Measurements from ENCODE around the gene PTAFR. TPM values are rescaled to one million over a fixed set of nuclear protein-coding genes. Genes with fewer than 3 reads are reported as not detected.
A peak's percentile ranks its signal among the peaks of the same experiment; 100 is the strongest.

PTAFR gene, protein sequence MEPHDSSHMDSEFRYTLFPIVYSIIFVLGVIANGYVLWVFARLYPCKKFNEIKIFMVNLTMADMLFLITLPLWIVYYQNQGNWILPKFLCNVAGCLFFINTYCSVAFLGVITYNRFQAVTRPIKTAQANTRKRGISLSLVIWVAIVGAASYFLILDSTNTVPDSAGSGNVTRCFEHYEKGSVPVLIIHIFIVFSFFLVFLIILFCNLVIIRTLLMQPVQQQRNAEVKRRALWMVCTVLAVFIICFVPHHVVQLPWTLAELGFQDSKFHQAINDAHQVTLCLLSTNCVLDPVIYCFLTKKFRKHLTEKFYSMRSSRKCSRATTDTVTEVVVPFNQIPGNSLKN
- 1 to 10 TPM; 2.1 to 2.8 (median 2.7) TPM for polyA plus RNA-seq (ENCODE audit: insufficient read depth in 1 of 5, insufficient read length in 5 of 5, low replicate concordance in 1 of 5)
- long read RNA-seq, donor 1, full-length matches to known transcripts: 1 of 1 reads
- long read RNA-seq, donor 1, partial matches to known transcripts: 0 of 1 reads
- long read RNA-seq, donor 1, other reads (novel, unspliced or antisense): 0 of 1 reads
- long read RNA-seq, donor 2, full-length matches to known transcripts: 1 of 1 reads
- long read RNA-seq, donor 2, partial matches to known transcripts: 0 of 1 reads
- long read RNA-seq, donor 2, other reads (novel, unspliced or antisense): 0 of 1 reads
- long read RNA-seq, donor 3, full-length matches to known transcripts: 6 of 6 reads
- long read RNA-seq, donor 3, partial matches to known transcripts: 0 of 6 reads
- long read RNA-seq, donor 3, other reads (novel, unspliced or antisense): 0 of 6 reads
- long read RNA-seq, donor 4, full-length matches to known transcripts: 2 of 2 reads
- long read RNA-seq, donor 4, partial matches to known transcripts: 0 of 2 reads
- long read RNA-seq, donor 4, other reads (novel, unspliced or antisense): 0 of 2 reads
- long read RNA-seq, donor 5, full-length matches to known transcripts: 1 of 1 reads
- long read RNA-seq, donor 5, partial matches to known transcripts: 0 of 1 reads
- long read RNA-seq, donor 5, other reads (novel, unspliced or antisense): 0 of 1 reads
- long read RNA-seq, donor 6, full-length matches to known transcripts: 1 of 1 reads
- long read RNA-seq, donor 6, partial matches to known transcripts: 0 of 1 reads
- long read RNA-seq, donor 6, other reads (novel, unspliced or antisense): 0 of 1 reads
- long read RNA-seq, donor 7, partial matches to known transcripts: 0 of 1 reads
- long read RNA-seq, donor 7, other reads (novel, unspliced or antisense): 0 of 1 reads
- long read RNA-seq, donor 8: 0 reads

DNA sequence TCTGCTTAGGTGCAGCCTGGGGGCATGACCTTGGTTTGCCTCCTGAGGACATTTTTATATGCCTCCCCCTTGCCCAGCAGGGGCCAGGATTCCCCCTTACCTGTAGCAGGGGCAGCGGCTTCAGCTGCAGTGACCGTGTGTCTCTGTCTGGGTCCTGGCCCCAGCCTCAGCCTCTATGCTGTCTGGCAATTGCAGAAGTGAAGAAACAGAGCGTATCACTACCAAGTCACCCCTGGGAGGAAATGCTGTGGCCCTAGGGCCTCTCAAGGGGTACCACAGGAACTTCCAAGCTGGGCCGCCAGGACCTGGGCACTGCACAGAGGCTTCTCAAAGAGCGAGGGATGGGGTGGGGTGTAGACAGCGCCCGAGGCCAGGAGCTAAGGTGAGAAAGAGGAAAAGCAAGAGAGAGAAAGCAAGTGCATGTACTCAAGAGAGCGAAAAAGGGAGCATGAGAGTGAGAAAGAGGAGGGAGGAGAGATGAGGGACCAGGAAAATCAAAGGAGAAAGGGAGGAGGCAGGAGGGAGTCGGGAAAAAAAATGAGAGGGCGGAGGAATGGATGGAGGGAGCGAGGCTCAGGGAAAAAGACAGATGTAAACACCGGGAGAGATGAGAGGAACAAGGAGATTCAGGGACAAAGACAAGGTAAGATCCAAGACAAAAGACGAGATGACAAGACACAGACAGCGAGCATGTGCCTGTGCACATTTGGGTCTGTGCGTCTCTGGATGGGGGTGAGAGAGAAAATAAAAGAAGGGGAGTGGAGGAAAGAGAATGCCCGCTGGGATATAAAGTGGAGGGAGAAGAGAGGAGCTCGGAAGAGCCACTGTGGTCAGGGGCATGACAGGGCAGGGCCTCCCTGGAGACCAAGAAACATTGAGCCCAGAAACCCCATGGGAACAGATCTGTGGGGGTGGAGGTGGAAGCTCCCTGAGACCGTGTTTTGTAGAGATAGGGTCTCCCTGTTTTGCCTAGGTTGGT is at the start of gene PTAFR:
PTAFR (minus strand) TSS at position 199 of the 979 bp plus-strand sequence. CDS start 25,669 bp downstream, outside the sequence.
- no peak for DNase-seq

DNA sequence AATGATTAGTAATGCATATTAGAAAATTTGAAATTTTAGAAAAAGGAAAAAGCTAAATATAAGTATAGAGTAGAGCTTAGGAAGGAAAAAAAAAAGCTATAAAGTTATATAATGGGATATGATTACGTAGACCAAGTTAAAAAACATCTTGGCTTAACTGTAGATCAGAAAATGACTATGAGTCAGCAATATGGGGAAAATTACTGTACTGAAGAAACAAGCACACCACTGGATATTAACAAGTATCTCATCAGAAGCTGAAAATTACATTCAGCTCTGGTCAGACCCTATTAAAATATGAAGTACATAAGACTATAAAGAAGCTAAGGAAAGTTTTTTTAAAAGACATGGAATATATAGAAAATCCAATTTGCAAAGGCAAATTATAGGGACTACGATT is 36.8 kb upstream of the PTAFR start:
- no peak for DNase-seq

DNA sequence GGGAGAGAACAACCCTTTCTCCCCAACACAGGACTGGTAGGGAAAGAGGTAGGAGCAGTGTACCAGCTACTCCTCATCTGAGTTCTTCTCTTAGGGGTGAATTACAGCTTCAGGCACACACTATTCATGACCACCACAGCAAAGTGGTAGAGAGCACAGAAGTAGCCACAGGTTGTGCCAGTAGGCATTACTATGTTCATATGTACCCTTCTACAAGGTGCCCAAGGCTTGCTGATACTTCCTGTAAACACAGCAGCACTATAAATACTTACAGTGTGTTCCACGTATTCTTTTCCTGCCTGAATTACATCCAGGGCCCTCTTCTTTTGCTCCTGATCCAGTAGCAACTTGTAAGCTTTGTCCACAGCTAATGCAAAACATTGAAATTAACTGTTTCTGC is 33.2 kb upstream of the PTAFR start:
- no peak for DNase-seq

DNA sequence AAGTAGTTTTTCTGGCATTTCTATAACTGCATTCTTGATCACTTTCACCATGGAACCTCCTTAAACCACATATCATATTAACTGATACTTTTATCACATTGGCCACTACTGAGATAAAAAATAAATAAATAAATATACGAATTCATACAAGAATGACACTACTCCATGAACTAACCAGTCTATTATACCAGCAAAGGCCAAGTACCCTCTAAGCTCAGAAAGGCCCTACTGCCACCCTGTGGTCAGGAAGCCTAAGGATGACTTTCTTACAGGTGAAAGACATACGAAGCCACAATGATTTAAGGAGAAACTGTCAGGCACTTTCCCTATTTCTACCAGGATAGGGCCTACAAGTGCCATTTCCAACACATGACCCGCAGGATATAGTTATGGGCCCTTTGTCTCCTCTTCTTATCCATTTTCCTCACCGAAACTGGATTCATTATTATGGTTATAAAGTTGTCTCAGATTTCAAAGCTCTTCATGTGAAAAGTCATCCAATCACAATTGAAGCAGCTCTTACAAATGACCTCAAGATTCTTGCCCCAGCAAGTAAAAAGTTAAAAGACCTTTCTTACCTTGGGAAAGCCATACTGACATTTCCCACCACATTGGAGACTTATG is 32.4 kb upstream of the PTAFR start:
- DNase-seq: peak; percentile 14 to 24

DNA sequence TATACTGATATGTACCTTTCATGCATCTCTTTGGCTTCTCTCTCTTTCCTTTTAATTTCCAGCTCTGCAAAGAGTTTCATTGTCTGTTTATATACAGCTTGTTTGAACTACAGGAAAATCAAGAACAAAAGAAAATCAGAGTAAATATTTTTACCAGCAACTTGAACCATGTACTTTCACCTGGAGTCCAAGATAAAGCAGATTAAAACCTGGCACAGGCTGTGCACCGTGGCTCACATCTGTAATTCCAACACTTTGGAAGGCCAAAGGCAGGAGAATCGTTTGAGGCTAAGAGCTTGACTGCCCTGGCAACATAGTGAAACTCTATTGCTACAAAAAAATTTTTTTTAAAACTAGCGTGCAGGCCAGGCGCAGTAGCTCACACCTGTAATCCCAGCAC is 28.8 kb upstream of the PTAFR start:
- no peak for DNase-seq

DNA sequence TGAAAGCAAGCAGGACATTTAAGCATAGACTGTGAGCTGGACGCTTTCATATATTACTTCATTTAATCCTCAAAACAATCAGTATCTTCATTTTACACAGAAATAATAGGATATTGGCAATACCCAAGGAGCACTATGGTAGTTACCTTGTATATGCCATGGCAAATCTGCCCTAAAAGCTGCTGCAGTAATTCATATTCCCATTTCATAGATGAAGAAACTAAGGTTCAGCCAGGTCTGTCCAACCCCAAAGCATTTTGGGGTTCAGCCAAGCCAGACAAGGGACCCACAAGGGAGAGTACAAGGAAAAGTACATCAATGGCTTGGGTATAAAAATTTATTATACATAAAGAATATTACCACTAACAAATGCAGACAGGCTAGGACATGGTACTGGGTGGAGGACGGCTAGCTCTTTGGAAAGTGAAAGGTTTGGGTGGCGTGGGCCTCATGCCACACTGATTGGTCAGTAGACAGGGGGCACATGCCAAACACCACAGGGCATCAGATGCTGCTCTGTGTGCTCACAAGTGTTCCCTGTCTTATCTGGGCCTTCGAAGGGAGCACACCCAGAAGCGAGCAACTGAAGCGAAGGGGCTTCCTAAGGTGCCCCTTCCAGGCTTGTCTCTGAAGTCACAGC is 23.9 kb upstream of the PTAFR start:
- no peak for DNase-seq

DNA sequence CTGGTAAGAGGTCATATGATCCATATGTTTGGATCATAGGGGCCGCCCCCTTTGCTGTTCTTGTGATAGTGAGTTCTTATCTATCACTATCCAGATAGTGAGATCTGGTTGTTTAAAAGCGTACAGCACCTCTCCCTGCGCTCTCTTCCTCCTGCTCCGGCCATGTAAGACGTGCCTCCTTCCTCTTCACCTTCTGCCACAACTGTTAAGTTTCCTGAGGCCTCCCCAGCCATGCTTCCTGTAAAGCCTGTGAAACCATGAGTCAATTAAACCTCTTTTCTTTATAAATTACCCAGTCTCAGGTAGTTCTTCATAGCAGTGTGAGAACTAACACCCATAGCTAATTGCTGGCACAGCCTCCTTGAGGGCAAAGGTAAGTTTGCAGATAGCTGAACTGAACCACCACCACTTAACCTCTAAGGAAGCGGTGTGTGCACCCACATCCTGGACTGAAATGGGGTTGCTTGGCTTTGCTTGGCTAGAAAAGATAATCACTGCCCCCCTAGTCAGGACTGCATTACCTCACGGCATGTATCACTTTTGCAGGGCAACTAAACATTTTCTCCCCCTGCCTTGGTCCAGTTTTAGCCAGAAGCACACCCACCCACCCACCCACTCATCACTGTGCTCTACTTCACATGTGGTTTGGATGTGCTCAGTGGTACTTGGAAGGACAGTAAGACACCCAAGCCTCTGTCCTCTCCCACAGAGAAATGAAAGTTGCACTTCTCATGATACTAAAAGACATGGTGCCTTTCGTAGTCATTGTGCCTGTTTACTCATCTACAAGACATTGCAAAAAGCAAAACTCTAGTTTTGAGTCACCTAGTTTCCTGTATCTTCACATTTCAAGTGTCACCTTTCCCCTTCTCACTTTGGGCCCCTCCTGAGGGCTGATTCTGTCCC is 23.1 kb upstream of the PTAFR start:
- no peak for DNase-seq

DNA sequence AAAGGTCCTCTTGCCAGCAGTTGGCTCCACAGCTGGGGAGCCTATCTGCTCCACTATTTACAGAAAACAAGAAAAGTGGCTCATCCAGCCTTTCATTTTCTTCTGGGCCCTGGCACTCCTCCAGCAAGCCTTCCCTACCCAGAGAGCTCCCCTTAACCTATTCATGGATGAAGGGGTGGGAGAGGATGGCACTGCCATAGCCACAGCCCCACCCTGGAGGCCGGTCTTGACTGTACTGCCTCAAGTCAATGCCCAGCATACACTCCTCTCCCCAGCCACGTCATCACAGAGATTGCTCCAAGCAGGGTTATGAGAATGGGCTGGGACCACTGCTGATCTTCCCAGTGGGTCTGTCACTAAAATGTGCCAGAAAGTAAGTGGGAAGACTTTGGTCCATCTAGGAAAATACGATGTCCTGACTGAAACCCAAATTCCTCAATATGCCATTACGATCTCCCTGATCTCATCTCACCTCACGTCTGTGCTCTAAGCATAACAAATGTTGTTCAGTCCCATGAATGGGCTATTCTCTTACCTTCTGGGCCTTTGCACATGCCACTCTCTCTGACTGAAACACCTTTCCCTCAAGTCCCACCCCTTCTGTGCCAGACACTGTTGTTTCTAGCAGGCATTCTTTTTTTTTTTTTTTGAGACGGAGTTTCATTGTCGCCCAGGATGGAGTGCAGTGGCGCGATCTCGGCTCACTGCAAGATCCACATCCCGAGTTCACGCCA is 21.4 kb upstream of the PTAFR start:
- no peak for DNase-seq

DNA sequence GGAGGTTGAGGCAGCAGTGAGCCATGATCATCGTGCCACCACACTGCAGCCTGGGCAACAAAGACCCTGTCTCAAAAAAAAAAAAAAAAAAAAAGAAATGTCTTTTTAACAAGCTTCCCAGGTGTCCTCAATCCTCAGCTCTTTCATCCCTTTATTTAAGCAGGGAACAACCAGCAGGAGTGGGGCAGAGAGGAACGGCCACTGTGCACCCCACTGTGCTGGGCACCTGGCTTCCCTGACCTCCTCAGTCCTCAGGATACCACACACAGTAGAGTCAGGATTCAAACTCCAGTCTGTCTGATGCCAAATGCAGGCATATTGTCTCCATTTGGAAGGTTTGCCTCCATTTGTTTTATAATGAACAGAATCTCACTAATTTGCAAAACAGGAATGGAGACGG is 19.8 kb upstream of the PTAFR start:
- no peak for DNase-seq

DNA sequence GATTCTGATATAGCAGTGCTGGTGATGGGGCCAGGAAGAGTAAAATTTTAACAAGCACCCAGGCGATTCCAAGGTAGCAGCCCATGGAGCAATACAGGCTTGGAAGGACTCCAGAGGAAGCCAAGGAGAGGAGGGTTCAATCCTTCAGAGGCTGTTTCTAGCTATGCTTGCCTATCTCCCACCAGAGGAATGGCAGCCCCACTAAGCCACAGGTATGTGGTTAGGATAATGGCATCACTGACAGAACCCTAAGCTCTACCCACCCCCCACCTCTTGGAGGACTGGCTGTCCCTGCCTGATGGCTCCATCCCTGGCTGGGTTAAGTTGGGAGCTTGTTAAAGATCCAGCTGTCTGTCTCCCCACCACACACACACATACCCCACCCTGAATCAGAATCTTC is 19.3 kb upstream of the PTAFR start:
- no peak for DNase-seq

DNA sequence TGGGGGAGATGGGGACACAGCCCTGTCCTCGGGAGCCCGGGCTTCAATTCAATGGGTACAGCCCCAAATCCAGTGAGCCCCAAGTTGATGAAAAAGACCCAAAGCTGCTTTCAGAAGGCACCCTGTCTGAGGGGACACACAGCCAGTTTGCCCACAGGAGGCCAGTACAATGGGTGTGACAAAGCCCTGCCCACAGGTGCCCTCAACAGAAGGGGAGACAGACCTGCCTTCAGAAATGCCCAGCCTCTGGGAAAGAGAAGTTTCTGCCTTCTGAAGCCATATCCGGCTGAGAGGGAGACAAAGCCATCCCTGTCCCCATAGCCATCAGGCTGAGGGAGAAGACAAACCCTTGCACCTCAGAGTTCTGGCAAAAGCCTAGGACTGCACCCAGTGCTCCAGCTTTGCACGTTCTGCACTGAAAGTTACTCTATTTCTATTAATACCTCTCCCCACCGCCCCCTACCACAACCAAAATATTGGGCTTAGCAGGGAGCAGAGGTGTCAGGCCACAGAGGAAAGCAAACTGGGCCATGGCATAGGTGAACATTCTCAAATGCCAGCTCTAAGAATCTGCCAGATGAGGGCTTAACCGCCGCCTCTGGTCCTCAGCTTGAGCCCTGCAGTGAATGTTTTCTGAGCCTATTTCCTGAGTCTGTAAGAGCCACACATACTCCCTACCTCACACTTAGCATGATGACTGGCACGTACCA is 18.0 kb upstream of the PTAFR start:
- no peak for DNase-seq

DNA sequence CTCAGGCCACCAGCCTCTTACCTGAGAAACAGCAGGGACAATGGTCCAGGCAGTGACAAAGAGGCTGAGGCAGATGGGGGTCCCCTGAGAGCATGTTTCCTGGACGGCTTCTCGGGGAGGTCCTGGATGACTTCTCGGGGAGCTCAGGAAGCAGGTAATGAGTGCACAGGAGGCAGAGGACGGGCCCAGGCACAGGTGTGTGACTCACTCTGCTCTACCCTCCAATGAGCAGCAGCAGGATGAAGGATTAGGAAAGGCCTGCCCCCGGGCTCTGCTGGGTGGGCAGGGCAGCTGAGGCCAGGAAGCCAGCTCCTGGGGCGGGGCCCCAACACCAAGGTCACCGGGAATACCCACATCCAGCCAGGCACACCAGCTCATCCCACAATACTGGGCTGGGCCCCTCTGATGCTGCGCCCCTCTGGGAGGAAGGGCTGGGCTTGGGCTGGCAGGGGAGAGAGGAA is 17.2 kb upstream of the PTAFR start:
- no peak for DNase-seq

DNA sequence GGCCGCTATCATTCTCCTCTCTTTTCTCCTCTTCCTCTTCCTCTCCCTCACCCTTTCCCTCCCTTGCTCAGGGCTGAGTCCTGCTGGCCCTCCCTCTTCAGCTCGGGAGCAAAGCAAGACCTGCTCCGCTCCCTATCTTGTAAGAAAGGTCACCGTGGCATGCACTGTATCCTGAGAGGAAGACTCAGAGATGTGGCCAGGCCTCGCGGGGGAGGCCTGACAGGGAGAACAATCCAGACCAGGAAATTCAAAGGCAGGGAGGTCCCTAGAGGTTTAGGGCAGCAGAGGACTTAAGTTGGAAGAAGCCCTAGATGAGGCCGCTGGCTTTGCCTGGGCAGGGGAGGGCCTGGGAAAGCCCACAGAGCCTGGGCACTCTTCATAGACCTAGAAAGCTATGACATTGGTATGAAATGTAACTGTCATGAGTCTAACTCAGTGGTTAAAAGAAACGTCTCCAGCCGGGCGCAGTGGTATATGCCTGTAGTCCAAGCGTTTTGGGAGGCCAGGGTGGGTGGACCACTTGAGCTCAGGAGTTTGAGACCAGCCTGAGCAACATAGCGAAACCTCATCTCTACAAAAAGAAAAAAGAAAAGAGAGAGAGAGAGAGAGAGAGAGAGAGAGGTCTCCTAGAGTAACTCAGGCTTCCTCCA is 14.6 kb upstream of the PTAFR start:
- no peak for DNase-seq

DNA sequence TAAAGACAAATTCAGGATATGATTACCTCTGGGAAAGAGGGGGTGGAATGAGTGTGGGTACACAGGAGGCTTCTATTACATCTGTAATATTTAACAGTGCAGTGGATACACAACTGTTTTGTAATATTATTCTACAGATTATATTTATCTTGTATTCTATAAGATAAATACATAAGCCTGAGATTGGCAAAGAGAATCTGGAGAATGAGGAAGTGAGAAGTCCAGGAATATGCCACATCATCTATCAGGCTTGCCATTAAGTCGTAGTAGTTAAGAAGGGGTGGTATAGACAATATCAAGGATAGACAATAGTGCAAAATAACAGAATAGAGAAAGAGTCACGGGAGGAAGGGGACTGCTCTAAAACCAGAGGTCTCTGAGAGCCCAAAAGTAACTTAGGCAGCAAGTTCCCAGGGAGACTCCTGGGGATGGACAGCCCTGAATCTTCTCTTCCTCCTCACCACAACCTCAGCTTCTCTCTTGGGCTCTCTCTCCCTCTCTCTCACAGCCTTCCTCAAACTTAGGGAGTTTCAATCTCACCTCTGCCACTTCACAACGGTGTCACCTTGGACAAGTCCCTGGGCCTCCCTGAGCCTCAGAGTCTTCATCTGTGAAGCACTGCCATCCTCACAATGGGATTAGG is 14.0 kb upstream of the PTAFR start:
- DNase-seq: no peak

DNA sequence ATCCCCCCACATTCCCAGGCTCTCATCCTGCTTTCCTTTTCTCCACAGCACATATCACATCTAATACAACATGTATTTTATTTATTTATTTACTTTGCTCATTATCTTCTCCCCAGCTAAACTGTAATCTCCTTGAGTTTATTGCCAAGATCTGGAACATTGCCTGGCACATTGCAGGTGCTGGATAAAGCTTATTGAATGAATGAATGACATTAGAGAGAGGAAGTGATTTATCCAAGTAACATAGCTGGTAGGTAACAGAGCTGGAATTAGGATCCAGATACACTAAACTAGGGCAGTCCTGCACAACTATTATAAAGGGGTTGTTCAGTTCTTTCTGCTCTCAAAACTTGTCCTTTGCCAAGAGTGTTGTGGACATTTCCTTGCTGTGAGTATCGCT is 8.6 kb upstream of the PTAFR start:
- no peak for DNase-seq
